ENCODE data around the gene MRTFB. TPM values are rescaled to one million over a fixed set of nuclear protein-coding genes. Genes with fewer than 3 reads are reported as not detected.

MRTFB gene
- total RNA-seq, 1 donor from 2014 or later: 20.9 TPM

GRCh38 chr16:14310519-14310991 lies 239.4 kb downstream of the MRTFB start:
- intact Hi-C loops (cut with micrococcal nuclease): loop anchor here (1.0 kb wide), 1 partner anchor 44 kb away; no protein-coding TSS in a partner anchor
- Mint-ChIP-seq H3K4me3 (peak overlapping the region; percentile 67), H3K9me3 (no peaks in the 10 kb centered on the region), H3K27me3 (peaks cover 2% of the 10 kb centered on the region), H3K36me3 (ENCODE audit: low read depth) (no peaks in the 10 kb centered on the region), H3K27ac (no peak overlapping the region), H3K4me1 (peaks cover 25% of the 10 kb centered on the region)
- DNase-seq (no peak), ATAC-seq (ENCODE audit: low read depth) (peak; percentile 64)
- ChIA-PET CTCF (interaction anchor here (0.9 to 1.7 kb wide), 5 partner anchors 25 to 391 kb away, joined by 3 to 4 read pairs (median 3); partner anchors contain the start of gene ERCC4), POLR2A (interaction anchor here (0.6 to 3.7 kb wide), 6 partner anchors 9 to 706 kb away, joined by 3 to 17 read pairs (median 6); no protein-coding TSS in a partner anchor)
- no peak for TF ChIP-seq CTCF (IDR thresholded peaks at IDR 0.05)

- intact Hi-C loops (cut with micrococcal nuclease): no loop called here
- POLR2A ChIA-PET: interaction anchor here (0.6 kb wide), 1 partner anchor 27 kb away, joined by 3 read pairs; no protein-coding TSS in a partner anchor
Measured at GRCh38 chr16:14314116-14314515, 243.0 kb downstream of the MRTFB start.

GRCh38 chr16:14315683-14316320 lies 244.7 kb downstream of the MRTFB start:
- ChIA-PET POLR2A (no interaction called here), CTCF (interaction anchor here (0.9 kb wide), 1 partner anchor 15 kb away, joined by 3 read pairs; no protein-coding TSS in a partner anchor)
- Mint-ChIP-seq H3K27me3 (no peaks in the 10 kb centered on the region), H3K9me3 (no peaks in the 10 kb centered on the region), H3K27ac (no peak overlapping the region), H3K4me1 (peaks cover 3% of the 10 kb centered on the region), H3K4me3 (no peak overlapping the region), H3K36me3 (ENCODE audit: low read depth) (no peaks in the 10 kb centered on the region)
- intact Hi-C loops (cut with micrococcal nuclease): no loop called here
- DNase-seq (no peak), ATAC-seq (ENCODE audit: low read depth) (no peak)
- no peak for TF ChIP-seq CTCF (IDR thresholded peaks at IDR 0.05)

More at GRCh38 chr16:14314116-14314515, 243.0 kb downstream of the MRTFB start:
- Mint-ChIP-seq H3K9me3 (no peaks in the 10 kb centered on the region), H3K36me3 (ENCODE audit: low read depth) (no peaks in the 10 kb centered on the region), H3K4me1 (peaks cover 19% of the 10 kb centered on the region), H3K27me3 (no peaks in the 10 kb centered on the region), H3K27ac (no peak overlapping the region), H3K4me3 (no peak overlapping the region)
- TF ChIP-seq CTCF (IDR thresholded peaks at IDR 0.05): no peak
- DNase-seq (no peak), ATAC-seq (ENCODE audit: low read depth) (no peak)
- CTCF ChIA-PET: no interaction called here

Other genes with a start within 250 kb of the MRTFB start
- gene ERCC4, start 151.2 kb upstream of the MRTFB start, total RNA-seq: 10.2 and 10.7 TPM in 2 replicates

Measured in activated B cell treated with CpG ODN at 0.5 μM for 24 hours (primary cell).